HepG2 (cell line): ENCODE results near the gene SSTR5. TPM values are rescaled to one million over a fixed set of nuclear protein-coding genes. Genes with fewer than 3 reads are reported as not detected.

Experiments used
- ATAD3A ChIP-seq: sonication (generic); formaldehyde crosslinking; IDR thresholded peaks from 2 replicates; pipeline ENCODE4 v1.4.0; 2020; ENCODE audit warnings: missing genetic modification reagents
- CBX5 ChIP-seq: sonication (generic); formaldehyde crosslinking; IDR thresholded peaks from 2 replicates; pipeline ENCODE4 v1.4.0; 2020; ENCODE audit warnings: missing genetic modification reagents, borderline replicate concordance
- CREB3 ChIP-seq: sonication (generic); formaldehyde crosslinking; IDR thresholded peaks from 2 replicates; pipeline ENCODE4 v1.5.0; 2020; ENCODE audit warnings: missing genetic modification reagents
- DMAP1 ChIP-seq: IDR thresholded peaks from 2 replicates; pipeline ENCODE4 v1.6.1; 2016
- EED ChIP-seq: sonication (generic); formaldehyde crosslinking; IDR thresholded peaks from 2 replicates; pipeline ENCODE4 v1.5.0; 2020; ENCODE audit warnings: mild to moderate bottlenecking, missing genetic modification reagents
- GABPA ChIP-seq, 2 experiments: IDR thresholded peaks; 2 replicates each; pipeline ENCODE4 v1.6.1; 2011 to 2016; ENCODE audit warnings: low read depth in 2 of 2, low read length in 1 of 2, missing biosample characterization in 1 of 2, missing genetic modification characterization in 1 of 2
- HOXA5 ChIP-seq: sonication (generic); formaldehyde crosslinking; IDR thresholded peaks from 2 replicates; pipeline ENCODE4 v1.4.0; 2020; ENCODE audit warnings: missing genetic modification reagents
- MBNL3 ChIP-seq: fragments of 250-450 bp; sonication (Bioruptor Pico); conservative IDR thresholded peaks from 2 replicates; pipeline ENCODE4 v1.8.0; 2022; ENCODE audit warnings: mild to moderate bottlenecking, inconsistent platforms
- NAIF1 ChIP-seq: sonication (generic); formaldehyde crosslinking; IDR thresholded peaks from 2 replicates; pipeline ENCODE4 v1.5.0; 2020; ENCODE audit warnings: mild to moderate bottlenecking, missing genetic modification reagents, borderline replicate concordance
- NCOR1 ChIP-seq: fragments of 200-600 bp; sonication (generic); IDR thresholded peaks from 2 replicates; pipeline ENCODE4 v1.7.0; 2017; ENCODE audit warnings: antibody characterized with exemption, low read length, borderline replicate concordance
- RARA ChIP-seq: IDR thresholded peaks from 2 replicates; pipeline ENCODE4 v1.6.1; 2016; ENCODE audit warnings: missing genetic modification reagents, missing compliant biosample characterization
- SNAPC4 ChIP-seq: sonication (generic); formaldehyde crosslinking; IDR thresholded peaks from 2 replicates; pipeline ENCODE4 v1.4.0; 2020; ENCODE audit warnings: mild to moderate bottlenecking, missing genetic modification reagents
- TMF1 ChIP-seq: sonication (generic); formaldehyde crosslinking; IDR thresholded peaks from 2 replicates; pipeline ENCODE4 v1.8.1; 2022; ENCODE audit warnings: low read depth, missing genetic modification reagents
- ZFYVE20 ChIP-seq: sonication (generic); formaldehyde crosslinking; IDR thresholded peaks from 2 replicates; pipeline ENCODE4 v1.8.0; 2023; ENCODE audit warnings: low read depth, mild to moderate bottlenecking, moderate library complexity, missing genetic modification reagents, borderline replicate concordance
- ZNF136 ChIP-seq: sonication (generic); formaldehyde crosslinking; IDR thresholded peaks from 2 replicates; pipeline ENCODE4 v1.8.1; 2022; ENCODE audit warnings: low read depth, mild to moderate bottlenecking, moderate library complexity, missing genetic modification reagents
- ZNF17 ChIP-seq: sonication (generic); formaldehyde crosslinking; IDR thresholded peaks from 2 replicates; pipeline ENCODE4 v1.5.0; 2020; ENCODE audit warnings: mild to moderate bottlenecking, missing genetic modification reagents
- ZNF709 ChIP-seq: sonication (generic); formaldehyde crosslinking; IDR thresholded peaks from 2 replicates; pipeline ENCODE4 v1.5.0; 2020; ENCODE audit warnings: mild to moderate bottlenecking, missing genetic modification reagents
- ZNF770 ChIP-seq: sonication (generic); formaldehyde crosslinking; IDR thresholded peaks from 2 replicates; pipeline ENCODE4 v1.5.0; 2020; ENCODE audit warnings: mild to moderate bottlenecking, missing genetic modification reagents
- ZUFSP ChIP-seq: sonication (generic); formaldehyde crosslinking; IDR thresholded peaks from 2 replicates; pipeline ENCODE4 v1.9.0; 2021; ENCODE audit warnings: missing genetic modification reagents, mild to moderate bottlenecking, borderline replicate concordance
- polyA plus RNA-seq, 8 experiments: library from polyadenylated mRNA; depleted of rRNA in 3 of 8; stranded (reverse) in 7 of 8; unstranded in 1 of 8; fragments of >200 nt; fragmentation: Illumina TruSeq in 4 of 8; extraction: Trizol in 4 of 8; gene quantifications; 2 replicates each; pipeline versions ENCODE4 v1.2.1 to v1.2.3, GENCODE V29; 2011 to 2016; ENCODE audit warnings: low read depth in 4 of 8, missing spikeins in 1 of 8, mixed read lengths in 1 of 8; ENCODE audit not compliant: insufficient read depth in 1 of 8
- total RNA-seq, 5 experiments: library from RNA; depleted of rRNA; stranded (reverse); fragments of >200 nt; fragmentation: Illumina TruSeq; extraction: Trizol; gene quantifications; 2 replicates each; pipeline ENCODE4 v1.2.3, GENCODE V29; 2016; ENCODE audit warnings: low read depth in 1 of 5

The SSTR5 gene
- total and polyA plus RNA-seq, 2 of the 13 experiments (the other 11 are each of a cell fraction or from before 2014, with no cell fraction given) = 0.20 to 0.49 TPM

GRCh38 chr16:1090620-1091587 is 18.4 kb downstream of the SSTR5 start (continued):
- no peak for TF ChIP-seq TMF1
- TF ChIP-seq ZNF709 = no peak
- no peak for TF ChIP-seq CREB3 (CRISPR knock-in tag)
- TF ChIP-seq ZFYVE20 (CRISPR knock-in tag) = no peak; the same call in 1 of the 2 replicates
- TF ChIP-seq ZNF136 (CRISPR knock-in tag) = no peak
- no peak for TF ChIP-seq NAIF1 (CRISPR knock-in tag)
- peak; percentile 30; the same call in 1 of the 2 replicates for TF ChIP-seq CBX5 (CRISPR knock-in tag)
- peak; percentile 64 for TF ChIP-seq RARA
- no peak for TF ChIP-seq GABPA (IDR thresholded peaks at IDR 0.05; ENCODE audit: low read depth, low read length)
- TF ChIP-seq GABPA (CRISPR knock-in tag; IDR thresholded peaks at IDR 0.05; ENCODE audit: low read depth) = peak; percentile 69
- peak; percentile 57; the same call in 1 of the 2 replicates for TF ChIP-seq DMAP1 (CRISPR knock-in tag)
- TF ChIP-seq ZNF770 (CRISPR knock-in tag) = peak; percentile 78; the same call in 1 of the 2 replicates
- TF ChIP-seq ZUFSP = no peak
- TF ChIP-seq HOXA5 = 0 out of 2 replicates have a peak, but pooled peaks have one; percentile 36
- TF ChIP-seq ZNF17 (CRISPR knock-in tag) = no peak
- TF ChIP-seq EED (CRISPR knock-in tag) = 0 out of 2 replicates have a peak, but pooled peaks have one; percentile 10
- TF ChIP-seq NCOR1 = no peak
- TF ChIP-seq ATAD3A = no peak
- TF ChIP-seq SNAPC4 = no peak
- no peak for TF ChIP-seq MBNL3 (CRISPR knock-in tag)
